Skeletal muscle tissue (tissue), 4 donors: ENCODE results near the gene GRIA3. TPM values are rescaled to one million over a fixed set of nuclear protein-coding genes. Genes with fewer than 3 reads are reported as not detected.

Experiments
- H3K27ac ChIP-seq: one replicate; pipeline ENCODE4 v1.7.0; 2013; ENCODE audit warnings: mild to moderate bottlenecking, low read depth, low read length, inconsistent platforms
- H3K27me3 ChIP-seq, 3 donors: one replicate each; pipeline ENCODE4 v1.7.0; 2013; ENCODE audit warnings: low read length in 3 of 3; ENCODE audit not compliant: control insufficient read depth in 3 of 3, insufficient read depth in 3 of 3
- H3K36me3 ChIP-seq, 3 donors: one replicate each; pipeline ENCODE4 v1.7.0; 2013; ENCODE audit warnings: low read length in 3 of 3; ENCODE audit not compliant: control insufficient read depth in 3 of 3, insufficient read depth in 3 of 3
- H3K4me1 ChIP-seq, 3 donors: one replicate each; pipeline ENCODE4 v1.7.0; 2013; ENCODE audit warnings: low read length in 3 of 3, mild to moderate bottlenecking in 3 of 3; ENCODE audit not compliant: control insufficient read depth in 3 of 3, insufficient read depth in 3 of 3
- H3K4me3 ChIP-seq, 3 donors: one replicate each; pipeline ENCODE4 v1.7.0; 2013; ENCODE audit warnings: low read length in 3 of 3
- H3K9ac ChIP-seq, 3 donors: one replicate each; pipeline ENCODE4 v1.7.0; 2013; ENCODE audit warnings: low read length in 3 of 3, mild to moderate bottlenecking in 3 of 3, moderate library complexity in 2 of 3, low read depth in 1 of 3
- H3K9me3 ChIP-seq, 3 donors: one replicate each; pipeline ENCODE4 v1.7.0; 2013; ENCODE audit warnings: low read length in 3 of 3; ENCODE audit not compliant: control insufficient read depth in 3 of 3
- total RNA-seq: library from RNA; depleted of rRNA; stranded (reverse); fragments of >200 nt; gene quantifications from one replicate; pipeline ENCODE4 v1.2.3, GENCODE V29; 2014
- donor health status: Osteomylitis.

GRIA3 gene
- total RNA-seq, 1 donor from 2014 or later = 5.2 TPM

DNA sequence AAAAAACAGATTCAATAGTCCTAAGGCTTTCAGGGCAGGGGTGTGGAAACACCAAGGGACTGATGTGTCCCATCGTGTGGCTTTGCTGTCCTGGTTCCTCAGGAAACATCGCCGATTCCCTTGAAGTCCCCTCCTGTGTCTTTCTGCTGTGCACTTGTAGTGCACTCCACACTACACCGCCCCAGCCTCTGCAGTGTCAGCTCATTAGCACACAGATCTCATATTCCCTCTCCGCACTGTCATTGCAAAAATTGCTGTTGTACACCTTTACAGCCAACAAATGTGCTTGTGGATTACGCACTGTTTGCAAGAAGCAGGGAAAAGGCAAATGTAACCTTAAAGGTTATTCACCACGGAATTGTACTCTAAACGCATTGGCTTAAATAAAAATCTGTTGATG lies 5.3 kb downstream of the GRIA3 start:
- no peak overlapping the region for H3K4me3 ChIP-seq
- H3K4me1 ChIP-seq = peaks cover 0 to 3% (median 2%) of the 10 kb centered on the region in 3 donors
- H3K27me3 ChIP-seq = peaks cover 0 to 11% (median 1%) of the 10 kb centered on the region in 3 donors
- no peaks in the 10 kb centered on the region for H3K36me3 ChIP-seq
- H3K27ac ChIP-seq = no peak overlapping the region
- no peaks in the 10 kb centered on the region for H3K9me3 ChIP-seq
- no peak overlapping the region for H3K9ac ChIP-seq

DNA sequence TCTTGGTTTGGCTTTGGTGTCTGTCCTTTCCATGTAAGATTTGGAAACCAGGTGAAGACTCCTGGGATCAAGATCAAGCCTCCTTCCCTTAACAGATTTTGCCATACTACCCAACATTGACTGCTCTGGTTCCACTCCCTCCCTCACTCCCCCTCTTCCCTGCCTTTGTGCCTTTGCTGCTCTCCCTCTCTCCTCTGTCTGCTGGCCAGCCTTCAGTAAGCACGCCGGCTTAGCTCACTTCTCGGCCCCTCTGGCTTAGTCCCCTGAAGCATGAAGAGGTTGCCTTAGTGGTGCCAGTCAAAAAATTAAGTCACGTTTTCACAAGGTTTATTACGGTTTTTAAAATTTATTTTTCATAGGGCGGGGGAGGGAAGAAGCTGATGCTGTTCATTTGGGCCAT lies 6.0 kb downstream of the GRIA3 start:
- Histone ChIP-seq H3K4me3 (no peak overlapping the region), H3K27me3 (peaks cover 0 to 11% (median 0%) of the 10 kb centered on the region in 3 donors), H3K36me3 (no peaks in the 10 kb centered on the region), H3K4me1 (peaks cover 0 to under 1% (median 0%) of the 10 kb centered on the region in 3 donors), H3K9ac (no peak overlapping the region), H3K27ac (no peak overlapping the region), H3K9me3 (no peaks in the 10 kb centered on the region)

DNA sequence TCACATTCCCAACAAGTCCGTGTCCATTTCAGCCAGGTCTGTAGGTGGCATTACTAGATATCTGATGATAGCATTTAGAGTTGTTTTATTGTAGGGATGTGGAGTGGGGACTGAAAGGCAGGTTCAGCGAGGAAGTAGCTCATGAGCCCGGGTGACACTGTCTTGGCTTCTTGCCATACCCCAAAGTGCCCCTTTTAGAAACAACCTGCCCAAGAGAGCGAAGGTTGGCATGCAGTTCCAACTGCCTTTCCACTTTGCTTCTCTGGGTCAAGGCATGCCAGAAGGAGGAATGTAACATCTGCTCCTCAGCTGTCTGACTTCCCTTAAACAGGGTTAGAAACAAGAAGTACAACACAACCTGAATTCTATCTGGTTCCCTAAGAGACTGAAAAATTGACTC lies 9.0 kb downstream of the GRIA3 start:
- H3K27me3 ChIP-seq = peaks cover 0 to 6% (median 0%) of the 10 kb centered on the region in 3 donors
- no peaks in the 10 kb centered on the region for H3K9me3 ChIP-seq
- H3K9ac ChIP-seq = no peak overlapping the region
- H3K27ac ChIP-seq = no peak overlapping the region
- no peaks in the 10 kb centered on the region for H3K4me1 ChIP-seq
- no peaks in the 10 kb centered on the region for H3K36me3 ChIP-seq
- no peak overlapping the region for H3K4me3 ChIP-seq

DNA sequence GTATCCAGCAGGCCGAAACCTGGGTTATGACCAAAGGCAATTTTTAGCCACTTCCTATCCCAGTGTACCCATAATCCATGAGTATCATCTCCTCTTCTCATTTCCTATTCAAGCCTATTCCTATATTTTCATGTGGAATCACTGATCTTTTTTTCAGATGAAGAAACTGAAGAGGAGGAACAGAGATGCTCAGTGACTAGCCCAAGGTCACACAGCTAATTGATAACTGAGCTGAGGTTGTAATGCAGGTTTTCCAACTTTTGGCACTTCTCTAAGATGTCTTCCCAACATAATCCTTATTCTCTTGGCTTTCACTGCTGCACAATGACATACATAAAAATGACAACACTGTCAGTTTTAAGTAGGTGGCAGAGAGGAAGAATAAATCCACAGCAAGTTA lies 15.3 kb downstream of the GRIA3 start:
- Histone ChIP-seq H3K9ac (no peak overlapping the region), H3K9me3 (no peaks in the 10 kb centered on the region), H3K27ac (no peak overlapping the region), H3K4me1 (no peaks in the 10 kb centered on the region), H3K27me3 (no peaks in the 10 kb centered on the region), H3K36me3 (no peaks in the 10 kb centered on the region), H3K4me3 (no peak overlapping the region)

DNA sequence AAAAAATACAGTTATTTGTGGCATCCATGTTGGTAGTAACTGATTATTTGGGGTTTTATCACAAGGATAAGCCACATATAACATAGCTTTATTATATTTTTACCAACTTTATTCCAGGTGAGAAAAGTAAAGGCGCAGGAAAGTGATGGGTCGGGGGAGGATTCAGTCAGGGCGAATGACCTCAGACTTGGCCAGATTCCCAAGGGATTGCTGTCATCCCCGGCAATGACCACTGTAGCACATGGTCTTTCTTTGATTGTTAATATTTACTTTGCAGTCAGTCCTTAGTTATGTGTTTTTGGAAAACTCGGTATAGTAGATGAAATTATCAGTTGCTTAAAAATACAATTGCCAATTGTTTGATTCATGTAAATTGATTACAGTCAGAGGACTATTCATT lies 17.6 kb downstream of the GRIA3 start:
- no peak overlapping the region for H3K27ac ChIP-seq
- no peaks in the 10 kb centered on the region for H3K4me1 ChIP-seq
- no peak overlapping the region for H3K4me3 ChIP-seq
- no peaks in the 10 kb centered on the region for H3K9me3 ChIP-seq
- H3K36me3 ChIP-seq = no peaks in the 10 kb centered on the region
- H3K27me3 ChIP-seq = no peaks in the 10 kb centered on the region
- no peak overlapping the region for H3K9ac ChIP-seq

DNA sequence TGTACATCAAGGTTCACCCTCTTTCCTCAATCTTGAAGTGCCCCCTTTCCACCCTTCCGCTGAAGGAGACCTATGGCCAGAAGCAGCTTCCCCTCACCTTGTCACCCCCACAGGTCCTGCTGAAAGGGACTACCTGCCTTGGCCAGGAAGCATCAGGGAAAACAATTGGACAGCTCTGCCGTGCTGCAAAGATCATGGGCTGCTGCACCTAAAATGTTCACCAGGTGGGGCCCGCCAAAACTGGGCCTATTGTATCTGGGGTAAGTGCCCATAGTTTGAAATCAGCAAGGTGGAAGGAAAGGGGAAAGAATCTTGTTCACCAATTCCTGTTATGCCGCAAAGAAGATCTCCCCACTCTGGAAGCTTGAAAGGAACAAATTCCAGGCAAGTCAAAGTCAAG lies 18.4 kb downstream of the GRIA3 start:
- Histone ChIP-seq H3K27me3 (no peaks in the 10 kb centered on the region), H3K4me1 (no peaks in the 10 kb centered on the region)

DNA sequence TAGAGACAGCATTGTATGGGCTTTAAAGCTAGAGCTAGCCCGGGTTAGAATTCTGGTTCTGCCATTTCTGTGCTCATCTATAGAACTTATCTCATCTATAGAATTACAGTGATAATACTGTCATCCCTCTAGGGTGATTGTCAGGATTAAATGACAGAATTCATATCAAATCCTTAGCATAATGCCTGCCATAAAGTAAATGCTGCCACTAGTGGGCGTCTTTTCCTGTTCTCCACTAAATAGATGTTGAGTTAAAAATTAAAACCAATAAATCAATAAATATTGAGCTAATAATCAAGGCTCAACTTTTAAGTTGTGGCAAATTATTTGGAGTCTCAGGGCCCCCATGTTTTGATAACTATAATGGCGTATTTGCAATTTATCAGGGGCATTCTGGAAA lies 19.7 kb downstream of the GRIA3 start:
- Histone ChIP-seq H3K36me3 (no peaks in the 10 kb centered on the region), H3K9ac (no peak overlapping the region), H3K4me3 (no peak overlapping the region), H3K27me3 (no peaks in the 10 kb centered on the region), H3K9me3 (no peaks in the 10 kb centered on the region), H3K4me1 (no peaks in the 10 kb centered on the region), H3K27ac (no peak overlapping the region)

More for the DNA sequence above, 18.4 kb downstream of the GRIA3 start:
- Histone ChIP-seq H3K9ac (no peak overlapping the region), H3K9me3 (no peaks in the 10 kb centered on the region), H3K4me3 (no peak overlapping the region), H3K36me3 (no peaks in the 10 kb centered on the region), H3K27ac (no peak overlapping the region)

DNA sequence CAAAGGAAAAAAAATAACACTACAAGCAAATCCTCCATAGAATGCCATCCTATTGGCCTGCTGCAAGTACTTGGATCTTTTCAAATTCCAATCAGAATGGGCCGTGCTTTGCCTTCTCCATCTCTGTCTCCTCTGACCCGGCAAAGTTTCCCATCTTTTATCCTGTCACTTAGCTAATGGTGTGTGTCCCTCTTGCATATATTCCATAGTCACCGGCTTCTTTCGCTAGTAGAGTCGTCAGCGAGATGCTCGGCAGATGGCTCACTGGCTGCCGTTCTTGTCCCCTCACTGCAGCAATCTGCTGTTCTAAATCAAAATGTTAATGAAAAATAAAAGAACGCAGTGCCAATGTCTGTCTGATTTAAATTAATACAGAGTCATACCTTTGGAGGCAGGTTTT lies 22.1 kb downstream of the GRIA3 start:
- Histone ChIP-seq H3K36me3 (no peaks in the 10 kb centered on the region), H3K4me1 (no peaks in the 10 kb centered on the region), H3K27me3 (no peaks in the 10 kb centered on the region), H3K4me3 (no peak overlapping the region), H3K27ac (no peak overlapping the region), H3K9ac (no peak overlapping the region), H3K9me3 (no peaks in the 10 kb centered on the region)

DNA sequence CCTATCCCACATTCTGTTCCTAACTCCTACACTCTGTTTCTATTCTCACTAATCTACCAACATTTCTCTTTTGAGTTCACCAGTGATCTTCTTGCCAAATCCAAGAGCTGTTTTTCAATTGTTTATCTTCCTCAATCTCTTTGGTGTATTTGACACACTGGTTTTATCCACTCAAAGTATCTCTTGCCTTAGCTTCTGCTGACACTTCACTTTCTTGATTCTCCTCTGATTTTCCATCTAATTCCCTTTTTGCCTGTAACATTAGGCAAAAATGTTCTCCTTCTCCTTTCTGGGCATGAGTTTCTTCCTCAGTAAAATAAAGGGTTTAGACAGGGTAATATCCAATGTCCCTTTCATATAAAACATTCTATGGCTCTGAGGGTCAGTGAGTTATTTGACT lies 26.2 kb downstream of the GRIA3 start:
- no peaks in the 10 kb centered on the region for H3K9me3 ChIP-seq
- H3K27ac ChIP-seq = no peak overlapping the region
- H3K9ac ChIP-seq = no peak overlapping the region
- H3K27me3 ChIP-seq = no peaks in the 10 kb centered on the region
- H3K36me3 ChIP-seq = no peaks in the 10 kb centered on the region
- no peak overlapping the region for H3K4me3 ChIP-seq
- no peaks in the 10 kb centered on the region for H3K4me1 ChIP-seq

DNA sequence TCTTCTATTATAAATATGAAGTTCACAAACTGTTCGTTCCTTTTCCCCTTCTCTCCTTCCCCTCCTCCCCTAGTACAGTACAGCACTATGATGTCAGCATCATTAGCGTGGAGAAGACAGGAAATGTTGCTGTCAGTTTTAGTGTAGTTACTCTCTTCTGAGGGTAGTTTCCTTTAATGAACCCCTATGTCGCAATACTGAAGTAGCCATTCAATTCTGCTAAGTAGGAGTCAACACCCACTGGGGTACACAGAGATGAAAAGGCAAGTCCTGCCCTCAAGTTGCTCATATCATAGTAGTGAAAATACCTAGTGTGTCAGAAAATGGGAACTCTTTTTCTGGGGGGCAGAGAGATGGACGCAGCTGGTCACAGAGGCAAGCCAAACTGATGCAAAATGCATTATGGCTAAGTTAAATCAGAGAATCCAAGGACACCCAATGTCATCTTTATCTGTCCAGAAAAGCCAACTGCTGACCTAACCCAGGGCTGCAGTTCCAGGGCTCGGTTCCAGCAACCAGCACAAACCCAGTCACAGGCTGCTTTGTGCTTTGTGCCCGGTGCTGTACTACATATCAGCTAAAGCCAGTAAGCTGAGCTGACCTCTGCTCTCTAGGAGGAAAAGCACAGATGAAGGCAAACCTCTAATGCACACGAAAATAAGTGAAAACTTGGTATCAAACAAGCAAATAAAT lies 31.5 kb downstream of the GRIA3 start:
- Histone ChIP-seq H3K27ac (no peak overlapping the region), H3K4me1 (no peaks in the 10 kb centered on the region), H3K9me3 (no peaks in the 10 kb centered on the region), H3K27me3 (no peaks in the 10 kb centered on the region), H3K4me3 (no peak overlapping the region), H3K9ac (no peak overlapping the region), H3K36me3 (no peaks in the 10 kb centered on the region)
